HG03064 (cell line): ENCODE data around the gene PLAC9.

Experiments used
- ATAC-seq: cut with Tn5 transposase; IDR thresholded peaks from one replicate; pipeline ENCODE4 v1.9.1; 2021; ENCODE audit warnings: low read depth; ENCODE audit not compliant: unreplicated experiment

The PLAC9 gene

DNA sequence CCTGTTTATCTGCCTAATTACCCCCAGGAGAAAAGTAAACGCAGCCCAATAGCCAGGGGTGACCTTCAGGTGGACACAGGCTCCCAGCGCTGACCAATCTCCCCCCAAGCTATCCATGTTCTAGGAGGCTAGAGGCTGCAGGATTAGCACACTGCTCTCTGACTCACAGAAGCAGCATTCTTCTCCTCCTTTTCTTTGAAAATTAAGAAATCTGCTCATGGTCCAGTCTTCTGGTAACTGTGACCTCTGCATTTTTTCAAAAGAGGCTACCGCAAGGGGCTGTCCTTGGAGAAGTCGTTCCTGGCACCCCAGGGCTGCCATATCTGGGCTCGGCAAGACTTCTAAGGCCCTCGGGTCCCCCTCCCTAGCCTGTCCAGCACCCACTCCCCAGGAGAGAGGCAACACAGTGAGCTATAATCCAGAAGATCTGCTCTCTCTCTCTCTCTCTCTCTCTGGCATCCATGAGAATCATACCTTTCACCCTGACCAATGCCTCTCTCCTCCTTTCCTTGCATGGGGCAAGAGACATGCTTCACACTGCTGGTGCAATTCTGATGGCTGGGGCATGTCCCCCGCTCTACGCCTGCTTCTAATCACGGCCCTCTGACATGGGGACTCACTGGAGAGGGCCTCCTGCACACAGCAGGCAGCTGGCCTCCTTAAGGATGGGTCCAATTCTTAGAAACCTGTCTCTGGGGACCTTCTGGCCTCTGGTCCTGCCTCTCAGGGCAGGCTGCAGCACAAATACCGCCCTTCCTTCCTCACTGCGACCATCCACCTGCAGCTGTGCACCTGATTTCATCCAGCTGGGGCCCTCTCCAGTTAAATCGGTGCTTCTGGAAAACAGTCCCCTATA is 45.5 kb downstream of the PLAC9 start:
- no peak for ATAC-seq

DNA sequence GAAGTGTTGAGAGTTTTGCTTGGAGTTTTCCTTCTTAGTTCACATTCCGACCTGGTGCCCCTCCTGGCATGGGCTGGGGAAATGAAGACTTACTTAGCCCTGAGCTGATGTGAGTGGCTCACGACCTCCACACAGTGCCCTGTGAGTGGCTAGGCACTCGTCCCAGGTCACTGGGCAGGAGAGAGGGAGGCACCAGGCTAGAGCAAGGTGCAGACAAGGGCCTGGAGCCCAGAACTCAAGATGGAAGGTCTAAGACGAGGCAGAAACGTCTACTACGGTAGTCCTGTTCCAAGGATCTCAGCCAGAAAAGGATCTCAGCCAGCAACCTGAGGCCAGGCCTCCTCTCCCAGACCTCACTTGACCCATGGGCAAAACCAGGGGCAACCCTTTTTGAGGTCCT is 50.5 kb downstream of the PLAC9 start:
- no peak for ATAC-seq

DNA sequence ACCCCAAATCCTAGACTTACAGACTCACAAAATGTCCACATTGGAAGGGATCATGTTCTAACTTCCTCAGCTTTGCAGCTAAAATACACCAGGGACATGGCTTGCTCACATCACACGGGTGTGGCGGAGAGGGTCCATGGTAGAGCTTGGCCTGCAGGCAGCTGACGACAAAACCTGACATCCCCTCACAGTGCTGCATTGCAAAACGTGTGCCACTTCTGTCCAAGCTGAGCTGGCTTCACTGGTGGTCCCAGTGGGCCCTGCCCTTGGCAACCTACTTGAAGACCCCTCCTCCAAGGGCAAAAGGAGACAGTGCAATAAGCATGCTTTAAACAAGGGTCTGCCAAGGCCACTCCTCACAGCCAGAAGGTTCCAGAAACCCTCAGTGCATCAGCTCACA is 50.9 kb downstream of the PLAC9 start:
- no peak for ATAC-seq

GRCh38 chr10:80184291-80184690 is 51.8 kb downstream of the PLAC9 start:
- ATAC-seq, result no peak

GRCh38 chr10:80185578-80186299 is 53.2 kb downstream of the PLAC9 start:
- ATAC-seq, result no peak

GRCh38 chr10:80186364-80187012 is 54.0 kb downstream of the PLAC9 start:
- ATAC-seq, result no peak

DNA sequence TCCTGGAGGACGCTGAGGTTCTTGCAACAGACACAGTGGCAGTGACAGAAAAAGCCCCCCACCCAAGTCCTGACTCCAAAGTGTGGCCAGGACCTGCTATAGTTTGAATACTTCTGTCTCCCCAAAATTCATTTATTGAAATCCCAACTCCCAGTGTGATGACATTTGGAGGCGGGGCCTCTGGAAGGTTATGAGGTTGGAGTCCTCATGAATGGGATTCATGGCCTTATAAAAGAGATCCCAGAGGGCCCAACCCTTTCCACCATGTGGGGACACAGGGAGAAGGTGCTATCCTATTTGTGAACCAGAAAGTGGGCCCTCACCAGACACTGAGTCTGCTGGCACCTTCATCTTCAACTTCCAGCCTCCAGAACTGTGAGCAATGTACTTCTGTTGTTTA is 54.5 kb downstream of the PLAC9 start:
- no peak for ATAC-seq

GRCh38 chr10:80187465-80188409 is 55.2 kb downstream of the PLAC9 start:
- peak; percentile 89 for ATAC-seq

DNA sequence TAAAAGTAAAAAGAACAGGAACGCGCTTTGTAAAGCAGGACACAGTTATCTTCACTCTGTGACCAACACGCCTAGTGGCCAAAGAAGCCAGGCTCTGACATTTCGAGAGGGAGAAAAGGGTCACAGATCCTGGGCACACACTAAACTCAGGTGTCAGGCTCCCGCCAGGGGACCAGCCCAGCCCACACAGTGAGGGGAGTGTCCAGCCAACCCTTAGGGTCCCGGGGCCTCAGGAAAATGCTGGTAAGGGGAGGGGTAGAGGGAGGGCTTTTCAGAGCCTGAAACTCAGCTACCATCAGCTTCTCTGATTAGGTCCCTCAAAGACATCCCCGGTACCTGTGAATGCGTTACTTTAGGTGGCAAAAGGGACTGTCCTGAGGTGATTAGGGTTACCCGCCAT is 56.2 kb downstream of the PLAC9 start:
- ATAC-seq, result no peak

DNA sequence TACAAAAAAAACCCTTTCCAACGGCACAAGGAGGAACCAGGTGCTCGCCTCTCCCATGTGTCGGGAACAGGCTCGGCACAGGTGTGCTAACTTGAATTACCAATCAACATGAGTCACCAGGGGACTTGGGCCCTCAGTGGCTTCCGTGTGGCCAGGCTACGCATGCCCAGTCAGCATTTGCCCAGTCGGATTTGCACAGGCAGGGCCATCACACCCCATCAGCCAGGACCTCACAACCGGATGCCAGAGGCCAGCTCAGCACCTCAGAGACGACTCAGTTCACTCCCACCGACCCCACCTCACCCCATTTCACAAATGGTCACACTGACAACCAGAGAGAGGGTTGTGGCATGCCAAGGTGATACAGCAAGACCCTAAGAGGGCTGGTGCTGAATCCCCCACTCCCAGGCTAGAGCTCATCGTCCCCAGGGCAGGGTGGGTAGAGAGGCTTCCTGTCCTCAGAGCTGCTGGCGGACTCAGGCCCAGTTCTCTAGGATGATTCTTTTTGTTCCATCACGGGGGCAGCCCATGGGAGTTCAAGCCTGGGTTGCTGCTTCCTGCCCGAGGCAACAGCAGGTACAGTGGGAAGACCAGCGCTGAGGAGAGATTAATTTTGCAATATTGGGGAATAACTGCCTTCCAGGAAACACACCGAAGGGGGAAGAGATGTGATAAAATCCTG is 59.2 kb downstream of the PLAC9 start:
- ATAC-seq, result no peak

GRCh38 chr10:80192553-80192952 is 60.0 kb downstream of the PLAC9 start:
- ATAC-seq, result no peak

GRCh38 chr10:80194373-80195045 is 62.0 kb downstream of the PLAC9 start:
- no peak for ATAC-seq
